ENCODE measurements around the gene TTLL9.
"Not testable (repeated sequence)": the region's sequence is repeated elsewhere in the genome, so short reads cannot be mapped to it uniquely, and the experiment has no call there.

Gene TTLL9

GRCh38 chr20:31869942-31870725 is at the start of gene TTLL9, which contains the start of gene DUSP15:
TSS of gene TTLL9 (plus strand) at chr20:31870634. CDS start at chr20:31871127, 493 bp downstream.
TSS of gene DUSP15 (minus strand) at chr20:31870527. CDS start at chr20:31870337, 190 bp downstream.
- DNase-seq: no peak

GRCh38 chr20:31821427-31821826 is 49.0 kb upstream of the TTLL9 start:
- no peak for DNase-seq

- peak; percentile 68 for DNase-seq
Observed at GRCh38 chr20:31822421-31823330, 47.8 kb upstream of the TTLL9 start.

GRCh38 chr20:31823360-31824124 is 46.9 kb upstream of the TTLL9 start:
- no peak for DNase-seq

- no peak for DNase-seq
Observed at GRCh38 chr20:31824125-31824485, 46.3 kb upstream of the TTLL9 start.

- no peak for DNase-seq
Observed at GRCh38 chr20:31824554-31825313, 45.7 kb upstream of the TTLL9 start.

- no peak for DNase-seq
Observed at GRCh38 chr20:31826074-31826473, 44.4 kb upstream of the TTLL9 start.

GRCh38 chr20:31827059-31827458 is 43.4 kb upstream of the TTLL9 start:
- DNase-seq: no peak

GRCh38 chr20:31828016-31828415 is 42.4 kb upstream of the TTLL9 start:
- DNase-seq: not testable (repeated sequence)

GRCh38 chr20:31829731-31830130 is 40.7 kb upstream of the TTLL9 start:
- DNase-seq: no peak

GRCh38 chr20:31830406-31830981 is 39.9 kb upstream of the TTLL9 start:
- DNase-seq: no peak

GRCh38 chr20:31831211-31831610 is 39.2 kb upstream of the TTLL9 start:
- DNase-seq: no peak

GRCh38 chr20:31831771-31832306 is 38.6 kb upstream of the TTLL9 start:
- DNase-seq: no peak

GRCh38 chr20:31833130-31833930 is 37.1 kb upstream of the TTLL9 start:
- no peak for DNase-seq

GRCh38 chr20:31833931-31834521 is 36.4 kb upstream of the TTLL9 start:
- DNase-seq: no peak

- DNase-seq: no peak
Observed at GRCh38 chr20:31835554-31835953, 34.9 kb upstream of the TTLL9 start.

GRCh38 chr20:31835977-31836852 is 34.2 kb upstream of the TTLL9 start:
- no peak for DNase-seq

GRCh38 chr20:31836853-31837608 is 33.4 kb upstream of the TTLL9 start:
- DNase-seq: no peak

Data from NCI-H1417 treated with DMSO at 0.1 percent for 48 hours (cell line).